HG03439 (cell line): ENCODE measurements around the gene FEZ2.

Experiments
- ATAC-seq: cut with Tn5 transposase; IDR thresholded peaks from one replicate; pipeline ENCODE4 v1.9.1; 2021; ENCODE audit warnings: mild to moderate bottlenecking, moderate library complexity; ENCODE audit not compliant: unreplicated experiment

The FEZ2 gene

DNA sequence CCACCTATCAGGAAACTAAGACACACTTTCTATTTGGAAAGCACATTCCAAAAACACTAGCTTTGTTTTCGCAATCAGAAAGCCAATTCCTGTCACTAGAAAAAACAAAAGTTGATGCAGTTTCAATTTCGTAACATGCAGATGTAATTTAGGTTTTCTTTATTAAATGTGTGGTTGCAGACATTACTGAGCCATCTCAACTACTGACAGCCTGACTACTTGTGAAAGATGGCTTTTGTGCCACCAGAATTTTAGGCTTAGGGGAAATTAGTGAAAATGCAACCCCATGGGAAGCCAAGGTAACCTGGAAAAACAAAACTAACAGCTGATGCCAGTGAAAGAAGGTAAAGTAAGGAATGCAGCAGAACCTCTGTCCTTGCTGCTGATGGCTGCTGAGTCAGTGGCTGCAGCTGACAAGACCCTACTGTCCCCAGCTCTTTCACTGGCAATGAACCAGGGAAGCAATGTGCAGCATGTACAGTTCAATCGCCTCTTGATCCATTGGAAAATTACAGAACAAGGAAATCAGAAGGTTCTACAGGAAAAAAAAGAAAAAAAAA is 34.9 kb downstream of the FEZ2 start:
- no peak for ATAC-seq

- ATAC-seq, result no peak
These were observed 35.7 kb downstream of the FEZ2 start for GRCh38 chr2:36562240-36562639.

DNA sequence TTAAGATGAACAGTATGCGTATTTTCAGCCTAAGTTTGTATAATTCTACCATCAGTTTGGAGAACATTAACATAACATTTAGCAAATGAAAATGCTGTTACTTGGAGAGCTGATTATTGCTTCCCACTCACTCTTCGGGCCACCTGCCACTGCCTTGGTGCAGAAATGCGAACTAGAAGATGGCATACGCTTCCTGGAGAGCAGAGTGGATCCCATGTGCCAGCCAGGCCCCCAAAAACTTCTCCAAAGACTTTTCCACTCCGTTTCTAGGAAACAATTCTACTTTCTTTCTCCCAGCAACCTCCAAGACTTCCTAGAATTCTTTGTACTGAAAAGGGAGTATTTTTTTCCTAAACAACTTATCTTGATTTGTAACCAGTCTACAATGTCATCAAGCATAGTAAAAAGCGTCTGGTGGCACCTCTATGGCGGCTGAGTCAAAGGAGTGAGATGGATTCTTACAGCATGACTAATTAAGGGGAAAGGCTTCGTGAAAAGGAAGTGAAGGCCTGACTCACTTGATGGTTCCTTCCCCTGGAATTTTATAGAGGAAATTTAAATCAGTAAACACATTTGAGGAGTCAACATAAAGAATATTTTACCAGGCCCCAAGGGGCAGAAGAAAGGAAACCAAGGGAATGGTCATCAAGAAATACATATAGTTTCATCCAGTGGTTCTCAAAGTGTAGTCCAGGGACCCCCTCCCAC is 36.6 kb downstream of the FEZ2 start:
- no peak for ATAC-seq

- ATAC-seq, result no peak
These were observed 37.2 kb downstream of the FEZ2 start for GRCh38 chr2:36560726-36561125.

DNA sequence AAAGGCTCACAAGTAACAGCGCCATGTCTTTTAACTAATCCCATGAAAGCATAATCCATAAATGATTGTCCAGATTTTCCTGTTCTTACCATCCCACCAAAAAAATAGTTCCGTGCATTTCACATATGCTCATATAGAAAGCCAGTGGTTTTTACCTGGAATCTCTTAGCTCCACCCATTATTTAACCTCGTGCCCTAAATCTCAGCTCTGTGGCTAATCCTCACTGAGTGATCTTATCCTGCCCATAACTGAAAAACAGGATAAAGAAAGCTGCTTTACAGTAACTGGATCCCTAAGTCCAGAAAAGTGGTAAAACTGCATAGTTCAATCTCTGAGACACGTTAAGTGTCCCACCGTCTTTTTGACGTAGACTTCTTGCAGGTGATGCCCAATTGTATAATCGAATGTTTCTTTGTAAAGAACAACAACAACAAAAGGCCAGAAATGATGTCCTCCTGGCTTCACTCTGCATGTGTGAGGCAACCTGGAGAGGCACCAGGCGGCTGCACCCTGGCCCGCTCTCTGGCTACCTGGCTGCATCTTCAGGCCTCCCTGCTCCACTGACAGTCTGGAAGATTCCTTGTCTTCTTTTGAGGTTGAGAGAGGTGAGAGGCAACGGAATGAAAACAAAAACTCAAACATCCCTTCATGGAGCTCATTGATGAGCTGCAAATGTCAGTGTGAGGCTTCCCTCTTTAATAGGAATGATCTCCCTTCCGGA is 38.6 kb downstream of the FEZ2 start:
- ATAC-seq, result no peak

- ATAC-seq, result no peak
These were observed 41.1 kb downstream of the FEZ2 start for GRCh38 chr2:36556842-36557241.

DNA sequence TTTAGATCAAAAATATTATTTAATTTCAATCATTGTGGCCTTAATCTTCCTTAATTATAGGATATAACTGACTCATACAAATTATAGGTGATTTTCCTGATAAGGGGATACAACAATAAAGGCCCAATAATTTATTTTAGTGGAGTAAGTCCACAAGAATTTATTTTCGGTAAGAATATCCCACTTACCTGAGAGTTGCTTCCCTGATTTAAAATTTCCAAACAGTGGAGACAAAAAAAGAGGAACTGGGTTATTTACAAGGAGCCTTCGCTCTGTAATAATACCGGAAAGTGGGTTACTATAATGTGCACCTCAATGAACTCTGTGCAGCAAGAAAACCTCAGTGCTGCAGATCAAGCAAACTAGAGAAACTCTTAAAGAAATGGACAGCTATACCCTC is 42.2 kb downstream of the FEZ2 start:
- ATAC-seq, result no peak

DNA sequence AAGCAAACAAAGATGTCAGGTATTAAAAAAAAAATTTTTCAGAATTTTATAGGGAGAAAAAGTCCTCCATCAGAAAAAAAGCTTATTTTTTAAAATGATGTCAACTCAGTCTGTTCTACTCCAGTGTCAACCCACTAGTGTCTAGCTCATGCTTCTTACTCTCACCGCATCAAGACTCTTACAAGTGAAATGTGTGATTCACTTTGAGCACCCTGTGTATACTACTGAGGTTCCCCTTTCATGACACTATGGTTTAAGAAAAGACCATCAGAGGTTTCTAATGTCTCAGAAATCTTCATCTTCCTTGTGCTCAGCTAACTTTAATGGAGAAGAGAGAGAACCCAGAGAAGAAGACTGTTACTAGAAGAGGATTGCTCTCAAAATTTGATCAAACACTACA is 43.4 kb downstream of the FEZ2 start:
- ATAC-seq, result no peak

DNA sequence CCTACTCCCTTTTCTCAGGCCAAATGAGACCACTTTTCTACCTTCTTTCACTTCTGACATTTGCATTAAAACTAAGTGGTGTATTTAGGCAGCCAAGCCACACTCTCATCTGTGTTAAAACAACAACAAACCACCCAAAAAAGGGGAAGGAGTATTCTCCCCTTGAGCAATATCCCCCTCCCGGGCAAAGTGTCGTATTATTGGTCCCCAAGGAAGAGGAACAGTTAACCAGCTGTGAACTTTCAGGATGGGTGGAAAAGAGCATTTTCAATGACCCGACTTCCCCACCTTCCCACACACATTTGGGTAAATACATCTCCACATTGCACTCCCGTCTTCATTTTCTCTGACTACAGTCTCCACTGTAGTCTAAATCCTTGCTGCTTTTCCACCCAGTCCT is 44.3 kb downstream of the FEZ2 start:
- ATAC-seq, result no peak

DNA sequence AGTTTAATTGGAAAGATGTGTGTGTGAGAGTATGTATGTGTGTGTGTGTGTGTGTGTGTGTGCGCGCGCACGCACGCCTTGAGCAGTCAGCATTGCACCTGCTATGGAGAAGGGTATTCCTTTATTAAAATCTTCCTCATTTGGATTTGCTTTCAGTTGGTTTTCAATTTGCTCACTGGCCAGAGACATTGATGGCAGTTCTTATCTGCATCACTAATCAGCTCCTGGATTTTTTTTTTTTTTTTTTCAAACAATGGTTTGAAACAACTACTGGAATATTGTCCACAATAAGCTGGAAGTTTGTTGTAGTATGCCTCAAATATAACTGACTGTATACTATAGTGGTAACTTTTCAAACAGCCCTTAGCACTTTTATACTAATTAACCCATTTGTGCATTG is 48.0 kb downstream of the FEZ2 start:
- ATAC-seq, result no peak

DNA sequence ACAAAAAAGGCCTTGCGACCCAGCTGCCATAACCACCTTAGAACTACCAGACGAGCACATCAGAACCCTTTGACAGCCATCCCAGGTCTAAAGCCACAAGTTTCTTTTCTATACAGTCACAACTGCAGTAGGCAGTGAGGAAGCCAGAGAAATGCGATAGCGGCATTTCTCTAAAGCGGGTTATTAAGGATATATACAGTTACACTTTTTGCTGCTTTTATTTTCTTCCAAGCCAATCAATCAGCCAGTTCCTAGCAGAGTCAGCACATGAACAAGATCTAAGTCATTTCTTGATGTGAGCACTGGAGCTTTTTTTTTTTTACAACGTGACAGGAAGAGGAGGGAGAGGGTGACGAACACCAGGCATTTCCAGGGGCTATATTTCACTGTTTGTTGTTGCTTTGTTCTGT is 48.8 kb downstream of the FEZ2 start:
- ATAC-seq, result no peak

- no peak for ATAC-seq
These were observed 50.1 kb downstream of the FEZ2 start for GRCh38 chr2:36547906-36548305.

DNA sequence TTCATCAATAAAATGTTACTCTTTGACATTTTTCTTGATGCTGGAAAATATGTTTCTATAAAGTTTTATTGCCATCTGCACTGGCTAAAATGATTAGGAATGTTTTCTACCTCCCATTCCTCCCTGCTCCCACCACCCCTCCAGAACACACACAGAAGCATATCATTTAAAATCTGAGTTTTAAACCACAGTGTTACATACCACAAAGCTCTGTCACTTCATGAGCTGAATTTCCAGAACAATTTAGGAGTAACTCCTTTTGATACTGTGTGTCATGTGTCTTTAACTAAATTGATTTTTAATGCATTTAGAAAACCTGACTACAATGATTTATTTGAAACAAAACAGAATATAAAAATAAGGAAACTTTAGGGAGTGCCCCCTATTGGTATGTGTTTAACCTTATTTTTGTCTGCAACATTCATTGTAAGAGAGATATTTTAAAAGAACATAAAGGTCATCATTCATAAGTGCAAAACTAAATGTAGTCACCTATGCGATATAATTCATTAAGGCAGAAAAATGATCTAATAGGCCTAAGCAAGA is 52.0 kb downstream of the FEZ2 start:
- no peak for ATAC-seq

DNA sequence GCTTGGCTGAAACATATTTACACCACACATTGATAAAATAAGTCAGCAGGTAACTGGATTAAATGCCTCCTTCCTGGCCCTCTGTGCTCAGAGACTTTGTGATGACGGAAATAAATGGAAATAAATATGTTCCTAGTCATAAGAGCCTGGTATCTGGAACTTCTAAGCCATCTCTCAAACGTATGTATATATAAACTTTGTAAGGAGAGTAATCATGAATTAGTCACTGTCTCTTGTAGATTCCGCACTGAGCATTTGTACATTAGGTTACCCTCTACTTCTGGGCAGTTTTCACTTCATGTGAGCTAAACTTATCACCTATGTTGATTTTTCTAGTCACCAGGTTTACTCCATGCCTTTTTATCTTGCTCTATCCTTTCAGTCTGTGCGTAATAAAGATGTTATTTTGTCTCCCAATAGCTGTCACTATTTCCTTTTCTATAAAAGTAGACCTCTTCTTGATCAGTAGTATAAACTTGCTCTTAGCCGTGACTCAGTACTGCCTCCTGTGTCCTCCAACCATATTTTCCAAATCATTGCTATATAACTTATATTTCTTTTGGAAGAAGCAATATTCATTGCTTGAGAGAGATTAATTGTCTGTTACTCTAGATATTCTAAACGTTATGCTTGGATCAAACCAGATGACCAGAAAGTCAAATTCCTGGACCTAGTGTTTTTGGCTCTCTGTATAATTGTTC is 53.2 kb downstream of the FEZ2 start:
- no peak for ATAC-seq

DNA sequence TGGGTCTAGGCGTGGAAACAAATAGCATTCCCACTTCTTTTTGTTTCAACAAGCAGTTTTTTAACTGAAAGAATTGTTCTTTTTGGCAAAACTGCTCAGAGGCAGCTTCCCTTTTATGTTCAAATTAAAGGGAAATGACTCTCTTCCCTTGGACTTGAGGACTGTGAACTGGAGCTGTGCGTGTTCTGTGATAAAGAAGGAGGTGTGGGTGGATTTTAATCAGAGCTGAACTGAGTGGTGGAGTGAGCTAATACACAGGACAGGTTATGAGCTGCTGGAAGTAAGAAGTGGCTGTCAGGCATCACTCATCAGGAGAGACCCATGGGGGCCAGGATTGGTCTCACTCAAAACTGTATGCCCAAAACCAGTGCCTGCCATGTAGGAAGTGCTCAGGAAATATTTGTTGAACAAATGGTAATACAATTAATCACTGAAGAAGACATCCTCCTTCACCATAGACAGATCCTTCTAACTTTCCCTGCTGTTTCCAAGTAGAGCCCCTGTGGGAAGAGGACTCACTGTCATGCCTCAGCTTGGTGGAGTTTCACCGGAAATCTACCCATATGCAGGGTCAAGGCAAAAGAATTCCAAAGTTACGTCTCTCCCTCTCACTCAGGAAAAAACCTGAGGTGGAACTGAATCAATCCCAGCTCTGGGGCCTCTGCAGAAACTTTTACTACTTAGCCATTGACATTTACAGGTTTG is 55.9 kb downstream of the FEZ2 start:
- no peak for ATAC-seq

GRCh38 chr2:36540986-36541754 is 56.8 kb downstream of the FEZ2 start:
- no peak for ATAC-seq

DNA sequence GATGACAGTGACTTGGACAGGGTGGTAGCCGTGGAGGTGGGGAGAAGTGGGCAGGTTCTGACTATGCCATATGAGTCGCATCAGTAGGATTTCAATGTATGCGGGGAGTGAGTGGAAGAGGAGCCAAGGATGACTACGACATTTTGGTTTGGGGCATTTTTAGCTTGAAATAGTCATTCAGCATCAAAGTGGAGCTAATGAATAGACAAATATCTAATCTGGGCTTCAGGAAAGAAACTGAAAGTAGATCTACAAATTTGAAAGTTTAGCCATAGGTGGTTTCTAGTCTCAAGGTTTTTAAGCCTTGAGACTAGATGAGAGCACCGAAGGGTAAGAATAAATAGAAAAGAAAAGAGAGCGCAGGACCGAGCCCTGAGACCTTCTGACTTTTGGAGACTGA is 58.3 kb downstream of the FEZ2 start:
- no peak for ATAC-seq

DNA sequence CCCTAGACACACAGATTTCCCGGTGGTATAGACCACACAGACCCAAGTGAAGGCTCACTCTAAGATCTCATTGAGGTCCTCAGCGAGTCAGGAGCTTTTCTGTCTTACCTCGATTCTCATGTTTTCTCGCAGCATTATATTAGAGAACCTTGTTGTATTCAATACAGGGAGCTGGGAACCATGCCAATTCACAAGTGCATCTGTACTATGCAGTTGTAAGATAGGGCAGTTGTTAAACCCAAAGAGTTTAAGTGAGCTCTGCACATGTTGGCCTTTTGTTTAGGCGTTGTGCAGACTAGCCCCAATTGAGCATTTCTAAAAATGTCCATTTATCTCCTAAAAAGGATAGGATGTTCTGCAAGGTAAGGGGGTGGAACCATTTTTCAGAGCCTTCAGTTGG is 59.6 kb downstream of the FEZ2 start:
- ATAC-seq, result no peak

- ATAC-seq, result no peak
These were observed 61.2 kb downstream of the FEZ2 start for GRCh38 chr2:36536776-36537175.

- ATAC-seq, result no peak
These were observed 62.9 kb downstream of the FEZ2 start for GRCh38 chr2:36535099-36535498.
